HG03064 (cell line): ENCODE results near the gene ZHX3.

Source experiments
- ATAC-seq: cut with Tn5 transposase; IDR thresholded peaks from one replicate; pipeline ENCODE4 v1.9.1; 2021; ENCODE audit warnings: low read depth; ENCODE audit not compliant: unreplicated experiment

The ZHX3 gene

GRCh38 chr20:41231136-41231535, 86.4 kb downstream of the ZHX3 start:
- no peak for ATAC-seq

- no peak for ATAC-seq
Measured at GRCh38 chr20:41230136-41230535, 87.4 kb downstream of the ZHX3 start.

- ATAC-seq, result no peak
Measured at GRCh38 chr20:41229259-41229658, 88.3 kb downstream of the ZHX3 start.

GRCh38 chr20:41228858-41229257, 88.7 kb downstream of the ZHX3 start:
- ATAC-seq, result no peak

GRCh38 chr20:41226426-41226825, 91.1 kb downstream of the ZHX3 start:
- no peak for ATAC-seq

- no peak for ATAC-seq
Measured at GRCh38 chr20:41225091-41225490, 92.4 kb downstream of the ZHX3 start.

GRCh38 chr20:41224281-41224680, 93.2 kb downstream of the ZHX3 start:
- no peak for ATAC-seq

- ATAC-seq, result no peak
Measured at GRCh38 chr20:41223112-41223511, 94.4 kb downstream of the ZHX3 start.

- no peak for ATAC-seq
Measured at GRCh38 chr20:41222703-41223102, 94.8 kb downstream of the ZHX3 start.

GRCh38 chr20:41222296-41222695, 95.2 kb downstream of the ZHX3 start:
- no peak for ATAC-seq

- ATAC-seq, result no peak
Measured at GRCh38 chr20:41221614-41222218, 95.8 kb downstream of the ZHX3 start.

- no peak for ATAC-seq
Measured at GRCh38 chr20:41219824-41220223, 97.7 kb downstream of the ZHX3 start.

GRCh38 chr20:41218466-41218865, 99.1 kb downstream of the ZHX3 start:
- ATAC-seq, result no peak

- no peak for ATAC-seq
Measured at GRCh38 chr20:41217422-41217821, 100.1 kb downstream of the ZHX3 start.

GRCh38 chr20:41214666-41215065, 102.9 kb downstream of the ZHX3 start:
- no peak for ATAC-seq

GRCh38 chr20:41214202-41214601, 103.3 kb downstream of the ZHX3 start:
- ATAC-seq, result no peak

GRCh38 chr20:41213150-41213820, 104.2 kb downstream of the ZHX3 start:
- no peak for ATAC-seq

- no peak for ATAC-seq
Measured at GRCh38 chr20:41205313-41205712, 112.2 kb downstream of the ZHX3 start.

- no peak for ATAC-seq
Measured at GRCh38 chr20:41204304-41205265, 112.9 kb downstream of the ZHX3 start.

GRCh38 chr20:41203660-41204059, 113.9 kb downstream of the ZHX3 start:
- ATAC-seq, result no peak

GRCh38 chr20:41202426-41202825, 115.1 kb downstream of the ZHX3 start:
- no peak for ATAC-seq
